RPMI7951 (cell line): Measurements from ENCODE around the gene GJB6. TPM values are rescaled to one million over a fixed set of nuclear protein-coding genes. Genes with fewer than 3 reads are reported as not detected.

Experiments
- DNase-seq: peaks from one replicate; pipeline ENCODE4 v3.0.0-alpha.2; 2012; ENCODE audit warnings: low read depth
- total RNA-seq: library from RNA; depleted of rRNA; stranded (reverse); fragments of >200 nt; shearing (Covaris generic); gene quantifications from 2 replicates; pipeline ENCODE4 v1.2.3, GENCODE V29; 2014

The GJB6 gene
- total RNA-seq, 1 experiment from 2014 or later: not detected

DNA sequence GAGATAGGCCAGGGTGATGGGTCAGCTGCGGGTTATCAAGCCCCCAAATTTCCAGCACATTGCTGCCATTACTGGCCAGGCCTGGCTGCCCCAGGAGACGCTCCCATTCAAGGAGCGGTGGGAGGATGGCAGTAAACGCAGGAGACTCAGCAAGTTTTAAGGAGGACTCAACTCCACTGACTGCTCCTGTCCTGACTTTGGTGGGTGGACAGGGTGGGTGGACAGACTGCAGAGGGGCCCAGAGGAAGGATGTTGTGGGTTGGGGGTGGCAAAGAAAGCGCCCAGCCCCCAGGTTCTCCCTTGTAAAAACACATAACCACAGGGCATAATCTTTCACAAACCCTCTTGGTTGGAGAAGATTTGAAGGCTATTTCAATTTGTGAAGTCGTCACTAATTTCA is 4.4 kb downstream of the GJB6 start:
- DNase-seq: no peak

DNA sequence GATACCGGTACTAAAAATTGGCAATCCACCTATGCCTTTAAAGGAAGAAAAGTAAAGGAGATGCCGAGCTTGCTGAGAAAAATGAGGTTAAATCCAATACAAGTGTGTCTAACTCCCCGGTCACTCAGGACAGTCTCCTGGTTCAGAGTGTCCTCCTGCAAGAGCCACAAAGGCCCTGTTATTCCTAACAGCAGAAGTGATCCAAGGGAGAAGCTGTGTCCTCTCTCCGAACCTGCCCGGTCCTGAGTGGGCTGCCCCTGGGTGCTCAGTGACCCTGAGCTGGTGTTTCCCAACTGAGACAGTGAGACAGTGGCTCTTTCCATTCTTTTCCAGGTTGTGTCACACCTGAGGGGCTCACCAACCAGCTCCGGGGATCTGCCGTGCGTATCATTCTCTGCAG is 4.8 kb downstream of the GJB6 start:
- no peak for DNase-seq

DNA sequence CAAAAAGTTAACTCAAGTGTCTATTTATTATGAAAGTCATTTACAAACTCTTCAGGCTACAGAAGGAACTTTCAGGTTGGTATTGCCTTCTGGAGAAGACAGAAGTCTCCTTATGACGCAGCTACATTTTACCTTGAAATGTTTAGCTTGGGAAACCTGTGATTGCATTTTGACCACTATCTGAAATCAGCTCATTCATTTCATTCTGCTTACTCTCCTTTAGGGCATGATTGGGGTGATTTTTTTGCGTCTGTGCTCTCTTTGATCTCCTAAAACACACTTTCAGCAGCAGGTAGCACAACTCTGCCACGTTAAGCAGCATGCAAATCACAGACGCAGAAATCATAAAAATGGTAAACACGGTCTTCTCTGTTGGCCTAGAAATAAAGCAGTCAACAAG is 9.6 kb downstream of the GJB6 start:
- DNase-seq: no peak

DNA sequence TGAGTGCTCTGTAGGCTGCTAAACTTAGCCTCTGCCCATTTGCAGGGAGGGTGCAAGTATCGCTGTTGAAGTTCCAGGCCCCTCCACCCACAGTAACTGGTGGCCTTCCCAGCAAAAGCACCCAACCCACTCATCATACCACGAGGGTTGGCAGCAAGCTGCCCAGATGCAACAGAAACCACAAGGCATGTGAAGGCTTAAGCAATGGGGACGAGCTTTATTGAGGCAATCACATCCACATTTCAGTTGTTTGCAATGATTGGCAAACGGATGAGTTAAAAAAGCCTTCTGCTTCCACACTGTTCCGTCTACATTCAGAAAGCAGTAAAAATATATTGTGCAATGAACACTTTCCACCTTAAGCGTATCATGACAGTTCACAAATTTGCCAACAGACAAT is 10.3 kb downstream of the GJB6 start:
- peak; percentile 1 for DNase-seq

DNA sequence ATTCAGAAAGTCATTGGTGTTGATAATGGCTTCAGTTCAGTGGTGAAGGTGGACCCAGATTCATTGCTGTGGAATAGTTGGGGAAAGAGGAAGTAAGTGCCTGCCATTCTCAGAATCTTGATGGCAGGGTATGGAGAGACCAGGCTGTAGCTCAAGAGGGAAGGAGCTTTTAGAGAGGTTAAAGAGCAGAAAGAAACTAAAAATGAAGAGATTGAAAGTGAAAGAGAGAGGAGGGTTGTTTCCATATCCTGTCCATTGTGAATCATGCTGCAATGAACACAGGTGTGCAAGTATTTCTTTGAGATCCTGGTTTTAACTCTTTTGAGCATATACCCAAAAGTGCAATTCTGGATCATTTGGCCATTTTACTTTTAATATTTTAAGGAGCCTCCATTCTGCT is 12.5 kb downstream of the GJB6 start:
- DNase-seq: no peak

DNA sequence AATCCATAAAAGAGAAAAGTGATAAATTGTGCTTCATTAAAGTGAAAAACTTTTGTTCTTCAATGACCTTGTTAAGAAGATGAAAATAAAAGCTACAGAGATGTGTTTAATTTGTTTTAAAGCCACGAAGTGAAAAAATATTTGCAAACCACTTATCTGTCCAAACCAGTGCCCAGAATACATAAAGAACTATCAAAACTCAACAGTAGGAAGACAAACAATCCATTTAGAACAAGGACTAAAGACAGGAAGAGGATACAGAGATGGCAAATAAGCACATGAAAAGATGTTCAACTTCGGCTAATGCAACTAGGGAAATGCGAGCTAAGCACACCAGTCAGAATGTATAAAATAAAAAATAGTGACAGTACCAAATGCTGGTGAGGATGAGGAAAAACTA is 15.0 kb downstream of the GJB6 start:
- no peak for DNase-seq

DNA sequence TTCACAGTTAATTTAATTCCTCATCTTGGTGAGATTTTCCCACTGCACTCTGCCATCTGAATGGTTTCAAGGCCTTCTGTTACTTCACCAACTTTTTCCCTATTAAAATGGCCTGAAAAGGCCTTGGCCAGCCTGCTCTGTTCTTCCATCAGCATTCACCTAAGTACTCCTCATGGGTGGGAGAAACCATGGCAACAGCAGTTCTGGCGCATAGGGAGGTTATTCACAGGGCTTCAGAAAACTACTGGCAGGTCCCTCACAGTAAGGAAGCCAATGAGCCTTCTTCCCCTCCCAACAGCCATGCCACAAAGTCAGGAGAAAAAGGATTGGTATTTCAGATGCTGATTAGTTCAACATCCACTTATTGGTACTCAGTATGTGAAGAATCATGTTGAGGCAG is 22.2 kb downstream of the GJB6 start:
- no peak for DNase-seq

DNA sequence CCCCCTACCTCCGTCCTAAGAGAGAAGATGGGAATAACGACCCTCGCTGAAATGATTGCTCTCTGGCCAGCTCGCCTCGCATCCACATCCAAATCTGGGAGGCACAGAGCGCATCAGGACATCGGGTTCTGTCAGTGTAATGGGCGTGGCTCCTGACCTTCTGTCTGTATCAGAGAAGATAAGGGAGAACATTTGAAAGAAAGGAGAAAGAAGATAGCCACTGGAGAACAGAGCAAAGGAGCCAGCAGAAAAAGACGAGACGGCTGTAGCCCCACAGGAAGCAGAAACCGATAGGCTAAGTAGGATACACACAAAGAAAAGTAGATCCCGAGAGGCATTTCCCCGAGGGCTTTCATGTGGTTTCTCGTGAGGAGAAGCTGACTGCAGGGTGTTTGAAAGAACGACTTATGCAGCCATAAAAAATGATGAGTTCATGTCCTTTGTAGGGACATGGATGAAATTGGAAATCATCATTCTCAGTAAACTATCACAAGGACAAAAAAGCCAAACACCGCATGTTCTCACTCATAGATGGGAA is 25.4 kb downstream of the GJB6 start:
- DNase-seq: no peak

DNA sequence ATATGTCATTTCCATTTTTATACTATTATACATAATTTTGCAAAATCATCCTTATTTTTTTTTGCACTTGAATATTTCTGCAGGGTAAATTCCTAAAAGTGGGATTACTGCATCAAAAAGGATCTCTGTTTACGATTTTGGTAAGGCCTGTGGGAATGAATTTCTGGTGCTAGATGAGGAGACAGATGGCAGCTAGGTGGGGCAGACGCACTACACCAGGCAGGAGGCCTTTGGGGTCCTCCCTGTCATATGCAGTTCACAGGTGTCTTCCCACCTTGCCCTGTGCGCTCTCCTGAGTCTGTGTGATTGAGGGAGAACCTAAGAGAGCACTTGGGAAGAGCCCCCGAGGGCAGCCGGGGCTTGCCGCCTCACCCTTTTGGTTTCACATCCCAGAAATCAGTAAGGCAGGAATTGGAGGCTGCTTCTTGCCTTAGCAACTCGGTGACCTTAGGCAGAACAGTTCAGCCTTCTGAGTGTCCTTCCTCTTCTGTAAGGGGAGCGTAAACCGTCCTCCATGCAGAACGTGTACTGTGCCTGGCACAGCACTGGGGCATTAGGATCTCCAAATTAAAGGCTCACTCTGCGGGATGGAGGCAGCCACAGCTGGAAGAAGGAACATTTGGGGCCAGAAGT is 25.9 kb downstream of the GJB6 start:
- DNase-seq: no peak

DNA sequence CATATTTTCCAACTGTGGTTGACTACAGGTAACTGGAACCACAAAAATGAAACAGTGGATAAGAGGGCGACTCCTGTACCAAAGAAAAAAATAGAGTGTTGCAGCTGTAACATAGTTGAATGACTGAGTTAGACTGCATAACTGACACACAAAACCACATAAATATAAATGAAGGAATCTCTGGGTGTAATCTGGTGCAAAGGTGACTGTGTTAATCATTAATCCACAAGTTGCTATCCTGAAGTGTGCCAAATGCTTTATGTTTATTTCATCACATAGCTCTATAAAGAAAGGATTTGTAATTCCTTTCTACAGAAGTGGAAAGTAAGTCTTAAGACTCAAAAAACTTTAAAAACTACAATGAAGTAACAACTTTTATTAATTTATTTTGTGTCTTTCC is 33.3 kb downstream of the GJB6 start:
- no peak for DNase-seq

DNA sequence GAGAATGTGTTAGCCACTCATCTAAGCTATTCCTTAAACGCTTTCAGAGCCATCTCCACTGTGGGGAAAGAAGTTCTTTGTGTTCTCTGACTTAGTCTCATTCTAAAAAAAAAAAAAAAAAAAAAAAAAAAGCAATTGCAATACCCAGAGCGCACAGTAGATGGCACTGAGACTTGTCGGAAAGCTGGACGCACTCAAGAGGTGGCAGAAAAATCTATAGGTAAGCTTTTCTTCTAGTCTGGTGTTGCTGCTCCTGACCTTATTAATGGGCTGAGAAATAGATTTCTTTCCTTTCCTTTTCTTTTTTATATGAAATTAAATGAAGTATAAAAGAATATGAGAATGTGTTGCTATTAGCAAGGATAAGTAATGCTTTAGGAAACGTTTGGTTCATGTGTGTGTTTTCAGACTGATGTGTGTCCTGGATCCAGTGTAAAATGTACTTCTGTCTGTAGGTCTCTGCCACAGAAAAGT is 34.7 kb downstream of the GJB6 start:
- peak; percentile 43 for DNase-seq

DNA sequence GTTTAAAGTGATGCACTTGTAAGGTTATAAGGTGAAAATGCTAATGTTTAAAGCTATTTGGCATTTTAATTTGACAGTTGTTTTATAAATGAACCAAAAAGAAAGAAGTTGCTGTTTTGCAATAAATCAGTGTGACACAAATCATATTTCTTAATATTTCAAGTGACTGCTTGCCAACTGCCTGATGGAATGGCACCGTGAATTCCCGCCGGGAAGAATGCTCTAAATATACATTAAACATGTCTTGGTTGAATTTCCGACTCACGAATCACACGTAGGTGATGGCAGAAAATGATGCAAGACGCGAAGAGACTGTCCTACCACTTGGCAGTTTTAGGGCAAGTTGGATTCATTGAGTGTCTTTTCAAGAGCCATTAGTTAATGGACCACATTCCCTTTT is 36.3 kb downstream of the GJB6 start:
- no peak for DNase-seq

DNA sequence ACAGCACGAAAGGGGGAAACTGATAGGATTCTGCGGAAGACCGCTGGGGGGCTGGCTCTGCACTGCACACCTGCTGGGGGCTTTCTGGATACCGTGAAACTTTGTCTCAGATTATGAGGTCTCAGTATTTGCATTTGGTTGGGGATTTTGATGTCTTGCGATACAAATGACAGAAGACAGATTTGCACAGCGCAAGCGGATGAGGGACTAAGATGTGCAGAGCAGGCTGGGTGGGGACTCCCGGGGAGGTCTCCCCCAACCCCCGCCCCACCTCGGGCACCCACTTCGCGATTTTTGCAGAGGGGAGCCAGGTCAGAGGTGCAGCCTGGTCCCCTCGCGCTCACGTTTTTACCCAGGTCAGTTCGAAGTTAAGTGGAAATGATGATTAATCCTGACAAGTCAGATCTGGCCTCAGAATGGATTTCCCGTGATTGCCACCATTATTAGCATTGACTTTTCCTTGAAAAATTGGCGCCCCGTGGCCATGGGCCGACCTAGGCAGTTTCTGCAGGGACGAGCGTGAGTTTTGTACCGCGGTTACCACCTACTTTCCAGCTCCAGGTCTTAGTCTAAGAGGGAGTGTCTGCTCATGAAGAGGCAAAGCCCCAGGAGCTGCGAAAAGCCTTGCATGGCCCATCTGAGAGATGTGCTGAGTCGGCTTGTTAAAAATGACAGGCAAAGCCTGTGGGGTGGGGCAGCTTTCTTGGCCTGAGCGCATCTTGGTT is 38.0 kb downstream of the GJB6 start:
- no peak for DNase-seq

DNA sequence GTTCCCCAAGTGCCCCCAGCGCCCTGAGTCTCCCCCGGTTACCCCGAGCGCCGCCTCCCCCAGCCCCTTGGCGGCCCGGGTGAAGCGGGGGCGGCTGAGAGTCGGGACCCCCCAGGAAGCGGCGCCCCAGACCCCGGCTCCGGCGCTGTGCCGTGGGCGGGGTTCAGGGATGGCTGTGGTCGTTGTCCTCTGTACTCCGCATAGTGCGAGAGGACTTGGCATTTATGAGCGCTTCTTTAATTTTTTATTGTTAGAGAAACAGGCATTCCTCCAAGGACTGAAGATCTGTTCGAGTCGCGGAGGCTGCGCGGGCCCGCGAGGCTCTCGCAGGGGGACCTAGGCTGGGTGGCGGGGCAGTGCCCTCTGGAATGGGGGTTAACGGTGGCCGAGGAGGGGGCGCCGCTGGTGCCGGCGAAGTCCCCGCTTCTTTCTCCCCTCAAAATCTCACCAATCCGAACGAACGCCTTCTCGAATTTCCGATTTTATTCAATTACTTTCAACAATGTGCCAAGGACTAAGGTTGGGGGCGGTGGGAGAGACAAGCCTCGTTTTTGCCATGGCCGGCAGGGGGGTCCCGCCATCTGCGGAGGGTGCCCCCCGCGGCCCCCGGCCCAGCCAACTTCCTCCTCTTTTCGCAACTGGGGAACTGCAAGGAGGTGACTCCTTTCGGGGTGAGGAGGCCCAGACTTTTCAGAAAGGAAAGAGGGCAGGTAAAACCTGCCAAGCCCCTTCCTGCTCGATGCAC is 38.8 kb downstream of the GJB6 start:
- DNase-seq: no peak

DNA sequence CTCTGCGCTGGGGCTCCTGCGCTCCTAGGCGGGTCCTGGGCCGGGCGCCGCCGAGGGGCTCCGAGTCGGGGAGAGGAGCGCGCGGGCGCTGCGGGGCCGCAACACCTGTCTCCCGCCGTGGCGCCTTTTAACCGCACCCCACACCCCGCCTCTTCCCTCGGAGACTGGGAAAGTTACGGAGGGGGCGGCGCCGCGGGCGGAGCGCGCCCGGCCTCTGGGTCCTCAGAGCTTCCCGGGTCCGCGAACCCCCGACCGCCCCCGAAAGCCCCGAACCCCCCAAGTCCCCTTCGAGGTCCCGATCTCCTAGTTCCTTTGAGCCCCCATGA is 39.3 kb downstream of the GJB6 start, which contains the start of gene GJB2:
Gene GJB2 (minus strand): TSS at position 103 of the 326 bp plus-strand sequence. CDS start 3,357 bp downstream, outside the sequence.
- no peak for DNase-seq

DNA sequence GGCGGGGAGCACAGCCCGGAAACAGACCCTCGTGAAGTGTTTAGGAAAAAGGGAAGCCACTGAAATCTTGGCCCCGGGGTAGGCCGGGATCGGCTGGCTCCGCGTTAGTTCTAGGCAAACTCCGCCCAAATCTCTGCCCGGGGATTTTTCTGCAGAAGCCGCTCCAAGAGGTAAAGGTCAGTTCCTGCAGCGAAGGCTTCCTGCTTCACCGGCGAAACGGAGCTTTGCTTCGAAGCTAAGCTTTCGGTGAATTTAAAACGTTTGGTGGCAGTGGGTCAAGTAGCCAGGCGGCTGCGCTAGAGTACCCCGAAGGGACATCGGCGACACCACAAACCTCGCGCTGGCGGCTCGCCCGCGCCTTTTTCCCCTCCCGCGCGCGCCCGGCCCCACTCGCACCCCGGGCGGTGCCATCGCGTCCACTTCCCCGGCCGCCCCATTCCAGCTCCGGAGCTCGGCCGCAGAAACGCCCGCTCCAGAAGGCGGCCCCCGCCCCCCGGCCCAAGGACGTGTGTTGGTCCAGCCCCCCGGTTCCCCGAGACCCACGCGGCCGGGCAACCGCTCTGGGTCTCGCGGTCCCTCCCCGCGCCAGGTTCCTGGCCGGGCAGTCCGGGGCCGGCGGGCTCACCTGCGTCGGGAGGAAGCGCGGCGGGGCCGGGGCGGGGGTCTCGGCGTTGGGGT is 39.8 kb downstream of the GJB6 start:
- no peak for DNase-seq

DNA sequence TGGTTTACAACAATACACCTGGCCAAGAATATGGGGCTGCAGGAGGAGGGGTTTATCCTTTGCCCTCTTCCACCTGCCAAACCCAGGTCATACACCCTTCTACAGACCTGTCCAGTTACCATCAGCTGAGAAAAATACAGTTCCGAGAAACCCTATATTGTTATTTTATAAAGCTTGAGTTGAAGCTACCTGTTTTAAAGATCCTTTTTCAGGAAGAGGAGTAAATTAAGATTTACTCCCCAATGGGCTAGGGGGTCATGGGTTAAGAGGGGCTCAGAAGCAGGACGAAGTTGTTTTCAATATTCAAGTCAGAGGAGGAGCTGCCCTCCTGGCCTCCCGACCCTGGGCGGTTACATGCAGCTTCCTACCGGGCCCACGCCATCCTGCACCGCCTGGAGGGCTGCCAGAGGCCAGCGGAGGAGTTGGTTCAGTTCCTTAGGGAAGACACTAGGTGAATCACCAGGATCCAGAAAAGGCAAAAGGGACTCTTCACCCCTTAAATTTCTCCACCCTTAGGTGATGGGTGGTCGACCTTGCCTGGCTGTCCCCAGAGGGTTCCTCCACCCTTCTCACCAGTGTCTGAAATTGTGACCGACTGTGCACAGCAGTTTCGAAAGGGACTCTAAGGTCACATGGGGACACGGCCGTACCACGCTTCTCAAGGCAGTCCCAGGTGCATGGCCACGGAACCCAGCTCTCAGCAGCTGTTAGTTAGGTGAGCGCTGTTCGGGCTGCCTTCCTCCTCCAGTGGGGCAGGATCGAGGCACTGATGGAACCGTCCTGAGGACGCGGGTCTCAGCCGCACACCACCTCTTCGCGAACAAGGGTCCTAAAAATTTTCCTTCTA is 40.6 kb downstream of the GJB6 start:
- DNase-seq: no peak

DNA sequence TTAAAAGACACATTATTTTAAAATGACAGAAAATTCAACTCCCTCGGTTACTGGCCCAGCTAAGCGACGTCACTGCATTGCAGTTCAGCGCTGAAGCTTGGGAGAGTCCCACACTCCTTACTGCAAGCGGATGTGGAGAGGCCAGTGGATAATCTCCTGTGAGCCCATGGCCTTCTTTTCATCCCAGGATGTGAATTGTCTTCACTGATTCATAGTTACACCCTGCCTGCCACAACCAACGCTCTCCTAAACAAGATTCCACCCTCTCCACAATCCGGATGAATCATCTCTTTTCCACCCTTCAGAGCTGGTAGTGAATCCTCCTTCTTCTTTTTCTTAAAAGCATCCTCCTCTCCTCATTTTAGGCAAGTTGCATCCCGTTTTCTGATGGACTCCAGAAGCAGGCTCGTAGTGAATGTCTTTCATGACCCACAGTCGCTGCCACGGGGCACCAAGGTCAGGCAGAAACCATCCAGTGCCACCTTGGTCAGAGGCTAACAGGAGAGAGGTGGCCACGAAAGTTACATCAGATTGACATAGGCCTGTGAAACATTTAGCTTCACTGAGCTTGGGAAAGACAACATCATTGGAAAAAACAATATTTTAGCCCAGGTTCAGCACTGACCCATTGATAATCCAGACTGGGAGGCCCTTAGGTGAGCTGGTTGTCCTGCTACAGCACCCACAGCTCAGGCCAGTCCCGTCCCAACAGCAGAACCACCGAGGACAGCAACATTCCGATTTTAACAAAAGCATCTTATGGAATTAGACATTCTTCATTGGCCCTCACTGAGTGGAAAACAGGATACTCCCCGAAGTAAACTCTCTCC is 41.4 kb downstream of the GJB6 start:
- DNase-seq: peak; percentile 89

DNA sequence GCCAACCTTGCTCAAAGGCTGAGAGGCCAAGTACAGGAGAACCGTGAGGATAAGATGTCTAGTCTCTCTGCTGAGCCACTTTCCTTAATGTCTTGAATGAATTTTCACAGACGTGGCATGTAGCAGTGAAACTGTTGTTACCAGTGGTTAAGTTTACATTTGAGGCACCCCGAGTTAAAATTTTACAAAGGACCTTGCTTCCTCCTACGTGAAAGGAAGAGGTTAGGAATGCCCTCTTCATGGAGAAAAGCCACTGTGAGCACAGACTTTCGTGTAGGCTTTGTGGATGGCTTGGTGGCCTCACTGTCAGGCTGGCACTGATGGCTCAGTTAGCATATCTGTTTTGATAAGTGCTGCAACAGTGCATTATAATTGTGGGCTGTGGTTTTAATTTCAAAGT is 42.0 kb downstream of the GJB6 start:
- DNase-seq: no peak
